K562 (cell line): Measurements from ENCODE around the gene KCNN3. TPM values are rescaled to one million over a fixed set of nuclear protein-coding genes. Genes with fewer than 3 reads are reported as not detected.
A peak's percentile ranks its signal among the peaks of the same experiment; 100 is the strongest.

Experiments
- ATF1 ChIP-seq, 2 experiments: fragments of 450-650 bp in 1 of 2; IDR thresholded peaks; 2 replicates each; pipeline ENCODE4 v1.6.1; 2016; ENCODE audit warnings: missing compliant biosample characterization in 1 of 2, missing genetic modification characterization in 1 of 2
- ATF3 ChIP-seq, 2 experiments: fragments of 450-650 bp in 1 of 2; sonication (generic) in 1 of 2; formaldehyde crosslinking in 1 of 2; IDR thresholded peaks in 1 of 2; conservative IDR thresholded peaks in 1 of 2; 2 replicates each; pipeline versions ENCODE4 v1.6.1 to v1.8.1; 2016 to 2023; ENCODE audit warnings: mild to moderate bottlenecking in 2 of 2, moderate library complexity in 2 of 2, inconsistent platforms in 1 of 2, missing genetic modification reagents in 1 of 2
- CBFB ChIP-seq: sonication (generic); formaldehyde crosslinking; IDR thresholded peaks from 2 replicates; pipeline ENCODE4 v1.4.0; 2020; ENCODE audit warnings: mild to moderate bottlenecking, missing genetic modification reagents
- E2F4 ChIP-seq: sonication (generic); formaldehyde crosslinking; IDR thresholded peaks from 2 replicates; pipeline ENCODE4 v1.8.0; 2022; ENCODE audit warnings: mild to moderate bottlenecking, low read depth, missing genetic modification reagents
- FOSL1 ChIP-seq: fragments of 200-800 bp; sonication (Bioruptor generic); conservative IDR thresholded peaks from 2 replicates; pipeline ENCODE4 v1.6.1; 2016; ENCODE audit warnings: missing genetic modification characterization, missing compliant biosample characterization
- HDGF ChIP-seq: fragments of 450-650 bp; IDR thresholded peaks from 2 replicates; pipeline ENCODE4 v1.6.1; 2016
- NKRF ChIP-seq: fragments of 450-650 bp; IDR thresholded peaks from 2 replicates; pipeline ENCODE4 v1.6.1; 2016; ENCODE audit warnings: borderline replicate concordance
- RNF219 ChIP-seq: fragments of 250-450 bp; sonication (Bioruptor Pico); IDR thresholded peaks from 2 replicates; pipeline ENCODE4 v1.5.0; 2022; ENCODE audit warnings: mild to moderate bottlenecking
- SMARCA4 ChIP-seq: fragments of 450-650 bp; IDR thresholded peaks from 2 replicates; pipeline ENCODE4 v1.6.1; 2016
- SRF ChIP-seq, 2 experiments: fragments of 250-450, 450-650 bp in 1 of 2; sonication (Bioruptor Pico) in 1 of 2; sonication (generic) in 1 of 2; formaldehyde crosslinking; IDR thresholded peaks; 2 replicates each; pipeline versions ENCODE4 v1.5.0 to v1.5.1; 2020 to 2022; ENCODE audit warnings: mild to moderate bottlenecking in 1 of 2, missing genetic modification reagents in 1 of 2
- SRSF9 ChIP-seq: fragments of 200-400 bp; formaldehyde crosslinking; IDR thresholded peaks from 2 replicates; pipeline ENCODE4 v1.6.1; 2017; ENCODE audit warnings: low read depth, low read length, borderline replicate concordance
- THRA ChIP-seq: fragments of 450-650 bp; IDR thresholded peaks from 2 replicates; pipeline ENCODE4 v1.6.1; 2017; ENCODE audit warnings: mild to moderate bottlenecking, moderate library complexity
- ZFP91 ChIP-seq: sonication (generic); formaldehyde crosslinking; IDR thresholded peaks from 2 replicates; pipeline ENCODE4 v1.8.0; 2022; ENCODE audit warnings: mild to moderate bottlenecking, missing genetic modification reagents
- polyA plus RNA-seq, 8 experiments: library from polyadenylated mRNA; depleted of rRNA in 4 of 8; stranded (reverse) in 5 of 8; unstranded in 3 of 8; fragments of >200 nt; fragmentation: Nextera tagmentation in 2 of 8; fragmentation: Illumina TruSeq in 1 of 8; extraction: Ambion mirVana in 2 of 8; extraction: Trizol in 1 of 8; gene quantifications; 2 replicates each; pipeline versions ENCODE4 v1.2.1 to v1.2.3, GENCODE V29; 2011 to 2014; ENCODE audit warnings: inconsistent platforms in 1 of 8, missing spikeins in 1 of 8
- total RNA-seq, 7 experiments: library from RNA; depleted of rRNA in 6 of 7; stranded (reverse); fragments of >200 nt in 6 of 7; fragmentation: Illumina TruSeq in 2 of 7; extraction: Trizol in 2 of 7; gene quantifications; 2 replicates each; pipeline versions ENCODE4 v1.2.1 to v1.2.3, GENCODE V29; 2011 to 2021; ENCODE audit warnings: low replicate concordance in 1 of 7

Gene KCNN3
- total and polyA plus RNA-seq, 9 of the 15 experiments (the other 6 are each of a cell fraction or from before 2014, with no cell fraction given) = 0.02 to 0.03 TPM; not detected in 7

GRCh38 chr1:154877370-154877974 is 7.4 kb upstream of the KCNN3 start (continued):
- no peak for TF ChIP-seq RNF219 (CRISPR knock-in tag)
- no peak for TF ChIP-seq SRF (CRISPR knock-in tag; IDR thresholded peaks at IDR 0.05)
- TF ChIP-seq SMARCA4 = peak; percentile 21; the same call in 1 of the 2 replicates
- TF ChIP-seq ATF3 (IDR thresholded peaks at IDR 0.05) = peak; percentile 22; the same call in 1 of the 2 replicates
- no peak for TF ChIP-seq ATF3 (CRISPR knock-in tag; conservative IDR thresholded peaks at IDR 0.05)
- no peak for TF ChIP-seq ATF1 (CRISPR knock-in tag; IDR thresholded peaks at IDR 0.05)
- no peak for TF ChIP-seq ATF1 (tag; IDR thresholded peaks at IDR 0.05)
- no peak for TF ChIP-seq SRSF9
- no peak for TF ChIP-seq NKRF
- no peak for TF ChIP-seq ZFP91 (CRISPR knock-in tag)
- TF ChIP-seq HDGF = no peak
- TF ChIP-seq FOSL1 = peak; percentile 71
- TF ChIP-seq CBFB = no peak
- TF ChIP-seq THRA = no peak
- no peak for TF ChIP-seq E2F4
